GM04503 (cell line): ENCODE results near the gene MBD5.

Source experiments
- DNase-seq: peaks from one replicate; pipeline ENCODE4 v3.0.0-alpha.2; 2012; ENCODE audit warnings: low read depth

MBD5 gene

GRCh38 chr2:148023861-148024260 is 3.0 kb downstream of the MBD5 start:
- DNase-seq, result no peak

GRCh38 chr2:148026573-148026972 is 5.7 kb downstream of the MBD5 start:
- no peak for DNase-seq

- no peak for DNase-seq
These were observed 6.9 kb downstream of the MBD5 start for GRCh38 chr2:148027822-148028221.

GRCh38 chr2:148028781-148029180 is 7.9 kb downstream of the MBD5 start:
- no peak for DNase-seq

GRCh38 chr2:148031152-148031551 is 10.3 kb downstream of the MBD5 start:
- DNase-seq, result no peak

GRCh38 chr2:148032215-148032614 is 11.3 kb downstream of the MBD5 start:
- DNase-seq, result no peak

GRCh38 chr2:148039783-148040182 is 18.9 kb downstream of the MBD5 start:
- DNase-seq, result no peak

GRCh38 chr2:148042219-148042618 is 21.3 kb downstream of the MBD5 start:
- no peak for DNase-seq

- DNase-seq, result no peak
These were observed 23.4 kb downstream of the MBD5 start for GRCh38 chr2:148044322-148044721.

GRCh38 chr2:148046802-148047201 is 25.9 kb downstream of the MBD5 start:
- DNase-seq, result no peak

- DNase-seq, result no peak
These were observed 27.8 kb downstream of the MBD5 start for GRCh38 chr2:148048475-148049221.

- no peak for DNase-seq
These were observed 28.4 kb downstream of the MBD5 start for GRCh38 chr2:148049284-148049683.

- DNase-seq, result no peak
These were observed 31.8 kb downstream of the MBD5 start for GRCh38 chr2:148052687-148053086.

- DNase-seq, result no peak
These were observed 37.8 kb downstream of the MBD5 start for GRCh38 chr2:148058641-148059040.

- no peak for DNase-seq
These were observed 42.7 kb downstream of the MBD5 start for GRCh38 chr2:148063633-148064032.

- no peak for DNase-seq
These were observed 45.0 kb downstream of the MBD5 start for GRCh38 chr2:148065936-148066335.

GRCh38 chr2:148067801-148068200 is 46.9 kb downstream of the MBD5 start:
- no peak for DNase-seq

- no peak for DNase-seq
These were observed 50.5 kb downstream of the MBD5 start for GRCh38 chr2:148071351-148071750.

- DNase-seq, result no peak
These were observed 75.1 kb downstream of the MBD5 start for GRCh38 chr2:148096012-148096411.

GRCh38 chr2:148102641-148103040 is 81.8 kb downstream of the MBD5 start:
- no peak for DNase-seq

- no peak for DNase-seq
These were observed 83.1 kb downstream of the MBD5 start for GRCh38 chr2:148103946-148104345.

GRCh38 chr2:148106331-148106730 is 85.4 kb downstream of the MBD5 start:
- DNase-seq, result no peak

GRCh38 chr2:148108385-148108784 is 87.5 kb downstream of the MBD5 start:
- no peak for DNase-seq

- no peak for DNase-seq
These were observed 89.3 kb downstream of the MBD5 start for GRCh38 chr2:148110184-148110583.
